H1 (cell line): ENCODE measurements around the gene NME7. TPM values are rescaled to one million over a fixed set of nuclear protein-coding genes. Genes with fewer than 3 reads are reported as not detected.

Experiments used
- CTCF ChIA-PET: fragments of 300-600 bp; sonication (Branson Sonifier 250); formaldehyde crosslinking; loops from one replicate; lab custom pipeline; 2021; ENCODE audit not compliant: partially characterized antibody; lab: Charles Lee
- POLR2A ChIA-PET: fragments of 300-600 bp; sonication (Branson Sonifier 250); formaldehyde crosslinking; loops from one replicate; lab custom pipeline; 2021; ENCODE audit warnings: inconsistent platforms; ENCODE audit not compliant: partially characterized antibody; lab: Charles Lee
- DNase-seq, 2 experiments: peaks; one replicate each; pipeline versions ENCODE4 v3.0.0 to v3.0.0-alpha.2; 2010 to 2022; ENCODE audit warnings: low spot score in 2 of 2, low read depth in 1 of 2, mixed read lengths in 1 of 2
- FAIRE-seq: peaks from 2 replicates; lab custom pipeline; 2011; peaks lifted over from hg19 to GRCh38; lab: Jason Lieb, UNC
- H2AFZ ChIP-seq: 2 replicates; pipeline ENCODE4 v1.8.1; 2012; ENCODE audit warnings: low read length, inconsistent platforms
- H2AK5ac ChIP-seq: 2 replicates; pipeline ENCODE4 v1.6.1; 2013; ENCODE audit warnings: low read depth, low read length
- H2BK120ac ChIP-seq: replicated peaks from 2 replicates; pipeline ENCODE3; 2013; ENCODE audit warnings: low read depth, low read length, inconsistent platforms
- H2BK12ac ChIP-seq: 2 replicates; pipeline ENCODE4 v1.6.1; 2013; ENCODE audit warnings: low read depth, low read length
- H2BK15ac ChIP-seq: 2 replicates; pipeline ENCODE4 v1.6.1; 2013; ENCODE audit warnings: low read length
- H2BK20ac ChIP-seq: 2 replicates; pipeline ENCODE4 v1.6.1; 2013; ENCODE audit warnings: low read length
- H2BK5ac ChIP-seq: 2 replicates; pipeline ENCODE4 v1.6.1; 2013; ENCODE audit warnings: low read depth, low read length
- H3K14ac ChIP-seq: 2 replicates; pipeline ENCODE4 v1.6.1; 2013; ENCODE audit warnings: inconsistent platforms; ENCODE audit not compliant: insufficient read length
- H3K18ac ChIP-seq: 2 replicates; pipeline ENCODE4 v1.6.1; 2013; ENCODE audit warnings: low read length; ENCODE audit errors: extremely low read depth
- H3K23ac ChIP-seq: 2 replicates; pipeline ENCODE4 v1.6.1; 2013; ENCODE audit warnings: inconsistent platforms; ENCODE audit not compliant: insufficient read length
- H3K23me2 ChIP-seq: 2 replicates; pipeline ENCODE4 v1.6.1; 2013; ENCODE audit warnings: low read depth, low read length
- H3K27ac ChIP-seq: 2 replicates; pipeline ENCODE4 v1.6.1; 2011; ENCODE audit warnings: low read depth, low read length, inconsistent platforms
- H3K27me3 ChIP-seq, 4 experiments: replicated peaks in 1 of 4; 1 replicate in 1 of 4; 2 replicates in 3 of 4; pipeline versions ENCODE4 v1.6.1 to v1.8.1; 2011 to 2013; ENCODE audit warnings: low read length in 3 of 4, mild to moderate bottlenecking in 3 of 4, inconsistent platforms in 2 of 4, mixed read lengths in 2 of 4, moderate library complexity in 1 of 4; ENCODE audit not compliant: control insufficient read depth in 3 of 4, insufficient read depth in 3 of 4; ENCODE audit errors: extremely low read depth in 1 of 4
- H3K36me3 ChIP-seq, 4 experiments: 2 replicates each; pipeline versions ENCODE4 v1.6.1 to v1.8.1; 2011 to 2013; ENCODE audit warnings: mild to moderate bottlenecking in 4 of 4, low read length in 3 of 4, moderate library complexity in 2 of 4, control low read depth in 1 of 4, inconsistent platforms in 1 of 4; ENCODE audit not compliant: insufficient read depth in 4 of 4, control insufficient read depth in 2 of 4
- H3K4ac ChIP-seq: replicated peaks from 2 replicates; pipeline ENCODE3; 2013; ENCODE audit warnings: low read length, low read depth, mixed read lengths, inconsistent platforms; ENCODE audit not compliant: insufficient read length
- H3K4me1 ChIP-seq, 4 experiments: replicated peaks in 1 of 4; 1 replicate in 1 of 4; 2 replicates in 3 of 4; pipeline versions ENCODE4 v1.6.1 to v1.8.1; 2011 to 2013; ENCODE audit warnings: low read length in 3 of 4, inconsistent platforms in 2 of 4, mixed read lengths in 1 of 4; ENCODE audit not compliant: insufficient read depth in 4 of 4, control insufficient read depth in 3 of 4
- H3K4me2 ChIP-seq, 2 experiments: 2 replicates each; pipeline versions ENCODE4 v1.6.1 to v1.8.1; 2011 to 2013; ENCODE audit warnings: low read depth in 2 of 2, low read length in 2 of 2, control low read depth in 1 of 2, inconsistent platforms in 1 of 2, mild to moderate bottlenecking in 1 of 2; ENCODE audit not compliant: insufficient read depth in 1 of 2
- H3K4me3 ChIP-seq, 4 experiments: fragments of 200-600, 300-600 bp in 1 of 4; sonication (generic), shearing (Covaris generic), sonication (Bioruptor Twin) in 1 of 4; 2 replicates each; pipeline versions ENCODE4 v1.5.1 to v1.8.1; 2011 to 2016; ENCODE audit warnings: low read length in 4 of 4, low read depth in 3 of 4, control low read depth in 2 of 4, inconsistent platforms in 2 of 4, mild to moderate bottlenecking in 2 of 4, mixed read lengths in 1 of 4, moderate library complexity in 1 of 4; ENCODE audit not compliant: insufficient read depth in 2 of 4; ENCODE audit errors: extremely low read depth in 1 of 4
- H3K56ac ChIP-seq: replicated peaks from 2 replicates; pipeline ENCODE3; 2013; ENCODE audit warnings: low read depth, mild to moderate bottlenecking, mixed read lengths, low read length, inconsistent platforms; ENCODE audit not compliant: insufficient read length
- H3K79me1 ChIP-seq: 2 replicates; pipeline ENCODE4 v1.6.1; 2013; ENCODE audit warnings: low read depth, low read length, control low read depth
- H3K79me2 ChIP-seq, 2 experiments: 2 replicates each; pipeline versions ENCODE4 v1.6.1 to v1.8.1; 2012 to 2013; ENCODE audit warnings: low read length in 2 of 2, mild to moderate bottlenecking in 2 of 2, inconsistent platforms in 1 of 2; ENCODE audit not compliant: insufficient read depth in 2 of 2, control insufficient read depth in 1 of 2
- H3K9ac ChIP-seq, 4 experiments: replicated peaks in 1 of 4; 1 replicate in 1 of 4; 2 replicates in 3 of 4; pipeline versions ENCODE4 v1.6.1 to v1.8.1; 2011 to 2013; ENCODE audit warnings: low read depth in 3 of 4, low read length in 3 of 4, control low read depth in 2 of 4, mild to moderate bottlenecking in 2 of 4, moderate library complexity in 2 of 4, inconsistent platforms in 1 of 4; ENCODE audit errors: extremely low read depth in 1 of 4
- H3K9me3 ChIP-seq, 2 experiments: 2 replicates each; pipeline versions ENCODE4 v1.6.1 to v1.8.1; 2012 to 2013; ENCODE audit warnings: mild to moderate bottlenecking in 2 of 2, moderate library complexity in 2 of 2, control low read depth in 1 of 2, inconsistent platforms in 1 of 2, low read depth in 1 of 2, low read length in 1 of 2, mixed read lengths in 1 of 2; ENCODE audit not compliant: insufficient read depth in 2 of 2
- H4K20me1 ChIP-seq, 2 experiments: replicated peaks in 1 of 2; 2 replicates each; pipeline versions ENCODE3 to v1.8.1; 2011 to 2013; ENCODE audit warnings: inconsistent platforms in 2 of 2, low read length in 2 of 2, mild to moderate bottlenecking in 1 of 2; ENCODE audit not compliant: insufficient read depth in 2 of 2, control insufficient read depth in 1 of 2
- H4K5ac ChIP-seq: 2 replicates; pipeline ENCODE4 v1.6.1; 2013; ENCODE audit warnings: low read length, low read depth, mixed read lengths, inconsistent platforms; ENCODE audit not compliant: insufficient read length
- H4K8ac ChIP-seq: 2 replicates; pipeline ENCODE4 v1.8.0; 2013; ENCODE audit warnings: mild to moderate bottlenecking, moderate library complexity, low read length, inconsistent platforms; ENCODE audit not compliant: insufficient read depth; ENCODE audit errors: extremely low read depth
- H4K91ac ChIP-seq: replicated peaks from 2 replicates; pipeline ENCODE3; 2013; ENCODE audit warnings: low read length, mixed read lengths, inconsistent platforms; ENCODE audit not compliant: insufficient read length
- CEBPB ChIP-seq: IDR thresholded peaks from 2 replicates; pipeline ENCODE4 v1.6.1; 2012; ENCODE audit warnings: low read depth, low read length
- KDM4A ChIP-seq: IDR thresholded peaks from one replicate; pipeline ENCODE4 v1.7.1; 2012; ENCODE audit warnings: low read depth, mild to moderate bottlenecking, moderate library complexity, low read length, inconsistent platforms; ENCODE audit not compliant: severe bottlenecking
- POLR2A ChIP-seq, 2 experiments: IDR thresholded peaks; 1 replicate in 1 of 2; 2 replicates in 1 of 2; pipeline ENCODE4 v1.6.1; 2011; ENCODE audit warnings: low read depth in 2 of 2, low read length in 2 of 2, mild to moderate bottlenecking in 2 of 2; ENCODE audit errors: control extremely low read depth in 1 of 2
- RXRA ChIP-seq: IDR thresholded peaks from 2 replicates; pipeline ENCODE4 v1.6.1; 2011; ENCODE audit warnings: low read depth, mild to moderate bottlenecking, low read length, moderate library complexity; ENCODE audit not compliant: insufficient read depth
- TAF1 ChIP-seq: IDR thresholded peaks from 2 replicates; pipeline ENCODE4 v1.6.1; 2011; ENCODE audit warnings: mild to moderate bottlenecking, low read depth, low read length
- YY1 ChIP-seq: IDR thresholded peaks from 2 replicates; pipeline ENCODE4 v1.6.1; 2011; ENCODE audit warnings: low read depth, mild to moderate bottlenecking, low read length
- WGBS, 2 experiments: shearing (Covaris generic) in 1 of 2; methylation state at CpG; one replicate each; pipeline versions ENCODE4 v1.1.6 to v1.1.7; 2013 to 2015; ENCODE audit warnings: low lambda C conversion rate in 2 of 2, mixed read lengths in 2 of 2, inconsistent platforms in 1 of 2, low coverage in 1 of 2, missing lambda C conversion rate in 1 of 2; ENCODE audit not compliant: insufficient replicate concordance in 2 of 2, insufficient coverage in 1 of 2, insufficient read length in 1 of 2; ENCODE audit errors: extremely low coverage in 1 of 2, missing lambda C conversion rate in 1 of 2; 5-methylcytosine and 5-hydroxymethylcytosine counted together
- polyA plus RNA-seq, 7 experiments: library from polyadenylated mRNA; depleted of rRNA in 3 of 7; stranded (reverse) in 5 of 7; unstranded in 2 of 7; fragments of >200 nt in 5 of 7; fragments of 200-250 nt in 2 of 7; gene quantifications; 1 replicate in 5 of 7; 2 replicates in 1 of 7; 4 replicates in 1 of 7; pipeline versions ENCODE4 v1.2.1 to v1.2.3, GENCODE V29; 2011 to 2013; ENCODE audit warnings: missing spikeins in 2 of 7, mixed read lengths in 2 of 7
- total RNA-seq: library from RNA; stranded (reverse); fragmentation: NEBNext Ultra II Directional; extraction: Animal tissue kit (Norgen Biotek cat#: 25700); gene quantifications from 2 replicates; pipeline ENCODE4 v1.2.1, GENCODE V29; 2021
- TF ChIP-seq, protein P1 (sequence below): IDR thresholded peaks from 2 replicates; pipeline ENCODE4 v1.6.1; 2012; ENCODE audit warnings: inconsistent platforms

NME7 gene
- total and polyA plus RNA-seq, 2 of the 8 experiments (the other 6 are each of a cell fraction or from before 2014, with no cell fraction given): 11.6 to 28.5 TPM

DNA sequence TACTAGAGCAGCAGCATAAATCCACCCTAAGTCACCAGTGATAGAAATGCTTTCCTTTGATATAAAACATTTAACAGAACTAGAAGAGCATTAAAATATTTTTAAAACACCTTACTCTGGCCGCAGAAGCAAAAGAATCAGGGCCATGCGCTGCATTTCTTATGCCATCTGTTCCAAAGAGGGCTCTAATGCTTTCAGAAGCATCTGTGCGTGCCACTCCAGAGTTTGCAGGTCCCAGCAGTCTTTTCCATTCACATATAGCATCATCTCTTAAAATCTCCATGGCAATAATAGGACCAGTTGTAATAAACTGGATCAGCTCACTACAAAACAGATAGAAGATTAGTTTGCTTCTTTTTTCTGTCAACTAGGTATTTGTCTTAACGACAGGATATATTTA, 69.2 kb downstream of the NME7 start:
- Histone ChIP-seq H4K5ac (no peak overlapping the region), H3K9ac (no peak overlapping the region), H4K20me1 (no peaks in the 10 kb centered on the region), H3K79me1 (no peaks in the 10 kb centered on the region), H2BK5ac (no peak overlapping the region), H3K18ac (no peak overlapping the region), H3K36me3 (peaks cover 0 to 4% (median 0%) of the 10 kb centered on the region in 4 experiments; a peak in 1 of 8 replicates), H2BK15ac (no peak overlapping the region), H3K4me2 (no peak overlapping the region), H3K79me2 (no peaks in the 10 kb centered on the region), H3K56ac (no peak overlapping the region), H3K23me2 (peaks cover 2% of the 10 kb centered on the region; the same call in 1 of the 2 replicates), H3K14ac (no peak overlapping the region), H3K27ac (no peak overlapping the region), H3K4me1 (peaks cover 0 to 3% (median 0%) of the 10 kb centered on the region in 4 experiments; a peak in 1 of 7 replicates), H3K27me3 (no peaks in the 10 kb centered on the region), H2AFZ (no peak overlapping the region), H3K23ac (no peak overlapping the region), H2AK5ac (no peak overlapping the region), H2BK12ac (no peak overlapping the region), H3K9me3 (no peaks in the 10 kb centered on the region), H3K4me3 (no peak overlapping the region), H2BK120ac (no peak overlapping the region), H2BK20ac (no peak overlapping the region), H3K4ac (no peak overlapping the region), H4K8ac (no peak overlapping the region), H4K91ac (no peak overlapping the region)
- TF ChIP-seq POLR2A (IDR thresholded peaks at IDR 0.05; ENCODE audit: control extremely low read depth in 1 of 2, low read depth in 2 of 2, low read length in 2 of 2): no peak
- TF ChIP-seq TAF1: no peak
- TF ChIP-seq KDM4A: no peak
- TF ChIP-seq CEBPB: no peak
- TF ChIP-seq, protein P1, sequence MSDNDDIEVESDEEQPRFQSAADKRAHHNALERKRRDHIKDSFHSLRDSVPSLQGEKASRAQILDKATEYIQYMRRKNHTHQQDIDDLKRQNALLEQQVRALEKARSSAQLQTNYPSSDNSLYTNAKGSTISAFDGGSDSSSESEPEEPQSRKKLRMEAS: no peak
- TF ChIP-seq RXRA: no peak
- TF ChIP-seq YY1: no peak
- CTCF ChIA-PET: no interaction called here
- DNase-seq: no peak
- POLR2A ChIA-PET: no interaction called here
- no peak for FAIRE-seq
- WGBS, 2 experiments: 95% methylated on average over 4 of the region's 4 CpGs; no CpG with 5 or more reads in 1 of the 2 experiments
